H1 (cell line): ENCODE measurements around the gene VSIG10L2. TPM values are rescaled to one million over a fixed set of nuclear protein-coding genes. Genes with fewer than 3 reads are reported as not detected.
A peak's percentile ranks its signal among the peaks of the same experiment; 100 is the strongest.

Experiments
- CTCF ChIA-PET: fragments of 300-600 bp; sonication (Branson Sonifier 250); formaldehyde crosslinking; loops from one replicate; lab custom pipeline; 2021; ENCODE audit not compliant: partially characterized antibody; lab: Charles Lee
- POLR2A ChIA-PET: fragments of 300-600 bp; sonication (Branson Sonifier 250); formaldehyde crosslinking; loops from one replicate; lab custom pipeline; 2021; ENCODE audit warnings: inconsistent platforms; ENCODE audit not compliant: partially characterized antibody; lab: Charles Lee
- DNase-seq, 2 experiments: peaks; one replicate each; pipeline versions ENCODE4 v3.0.0 to v3.0.0-alpha.2; 2010 to 2022; ENCODE audit warnings: low spot score in 2 of 2, low read depth in 1 of 2, mixed read lengths in 1 of 2
- FAIRE-seq: peaks from 2 replicates; lab custom pipeline; 2011; peaks lifted over from hg19 to GRCh38; lab: Jason Lieb, UNC
- H2AFZ ChIP-seq: 2 replicates; pipeline ENCODE4 v1.8.1; 2012; ENCODE audit warnings: low read length, inconsistent platforms
- H2AK5ac ChIP-seq: 2 replicates; pipeline ENCODE4 v1.6.1; 2013; ENCODE audit warnings: low read depth, low read length
- H2BK120ac ChIP-seq: replicated peaks from 2 replicates; pipeline ENCODE3; 2013; ENCODE audit warnings: low read depth, low read length, inconsistent platforms
- H2BK12ac ChIP-seq: 2 replicates; pipeline ENCODE4 v1.6.1; 2013; ENCODE audit warnings: low read depth, low read length
- H2BK15ac ChIP-seq: 2 replicates; pipeline ENCODE4 v1.6.1; 2013; ENCODE audit warnings: low read length
- H2BK20ac ChIP-seq: 2 replicates; pipeline ENCODE4 v1.6.1; 2013; ENCODE audit warnings: low read length
- H2BK5ac ChIP-seq: 2 replicates; pipeline ENCODE4 v1.6.1; 2013; ENCODE audit warnings: low read depth, low read length
- H3K14ac ChIP-seq: 2 replicates; pipeline ENCODE4 v1.6.1; 2013; ENCODE audit warnings: inconsistent platforms; ENCODE audit not compliant: insufficient read length
- H3K18ac ChIP-seq: 2 replicates; pipeline ENCODE4 v1.6.1; 2013; ENCODE audit warnings: low read length; ENCODE audit errors: extremely low read depth
- H3K23ac ChIP-seq: 2 replicates; pipeline ENCODE4 v1.6.1; 2013; ENCODE audit warnings: inconsistent platforms; ENCODE audit not compliant: insufficient read length
- H3K23me2 ChIP-seq: 2 replicates; pipeline ENCODE4 v1.6.1; 2013; ENCODE audit warnings: low read depth, low read length
- H3K27ac ChIP-seq: 2 replicates; pipeline ENCODE4 v1.6.1; 2011; ENCODE audit warnings: low read depth, low read length, inconsistent platforms
- H3K27me3 ChIP-seq, 4 experiments: replicated peaks in 1 of 4; 1 replicate in 1 of 4; 2 replicates in 3 of 4; pipeline versions ENCODE4 v1.6.1 to v1.8.1; 2011 to 2013; ENCODE audit warnings: low read length in 3 of 4, mild to moderate bottlenecking in 3 of 4, inconsistent platforms in 2 of 4, mixed read lengths in 2 of 4, moderate library complexity in 1 of 4; ENCODE audit not compliant: control insufficient read depth in 3 of 4, insufficient read depth in 3 of 4; ENCODE audit errors: extremely low read depth in 1 of 4
- H3K36me3 ChIP-seq, 4 experiments: 2 replicates each; pipeline versions ENCODE4 v1.6.1 to v1.8.1; 2011 to 2013; ENCODE audit warnings: mild to moderate bottlenecking in 4 of 4, low read length in 3 of 4, moderate library complexity in 2 of 4, control low read depth in 1 of 4, inconsistent platforms in 1 of 4; ENCODE audit not compliant: insufficient read depth in 4 of 4, control insufficient read depth in 2 of 4
- H3K4ac ChIP-seq: replicated peaks from 2 replicates; pipeline ENCODE3; 2013; ENCODE audit warnings: low read length, low read depth, mixed read lengths, inconsistent platforms; ENCODE audit not compliant: insufficient read length
- H3K4me1 ChIP-seq, 4 experiments: replicated peaks in 1 of 4; 1 replicate in 1 of 4; 2 replicates in 3 of 4; pipeline versions ENCODE4 v1.6.1 to v1.8.1; 2011 to 2013; ENCODE audit warnings: low read length in 3 of 4, inconsistent platforms in 2 of 4, mixed read lengths in 1 of 4; ENCODE audit not compliant: insufficient read depth in 4 of 4, control insufficient read depth in 3 of 4
- H3K4me2 ChIP-seq, 2 experiments: 2 replicates each; pipeline versions ENCODE4 v1.6.1 to v1.8.1; 2011 to 2013; ENCODE audit warnings: low read depth in 2 of 2, low read length in 2 of 2, control low read depth in 1 of 2, inconsistent platforms in 1 of 2, mild to moderate bottlenecking in 1 of 2; ENCODE audit not compliant: insufficient read depth in 1 of 2
- H3K4me3 ChIP-seq, 4 experiments: fragments of 200-600, 300-600 bp in 1 of 4; sonication (generic), shearing (Covaris generic), sonication (Bioruptor Twin) in 1 of 4; 2 replicates each; pipeline versions ENCODE4 v1.5.1 to v1.8.1; 2011 to 2016; ENCODE audit warnings: low read length in 4 of 4, low read depth in 3 of 4, control low read depth in 2 of 4, inconsistent platforms in 2 of 4, mild to moderate bottlenecking in 2 of 4, mixed read lengths in 1 of 4, moderate library complexity in 1 of 4; ENCODE audit not compliant: insufficient read depth in 2 of 4; ENCODE audit errors: extremely low read depth in 1 of 4
- H3K56ac ChIP-seq: replicated peaks from 2 replicates; pipeline ENCODE3; 2013; ENCODE audit warnings: low read depth, mild to moderate bottlenecking, mixed read lengths, low read length, inconsistent platforms; ENCODE audit not compliant: insufficient read length
- H3K79me1 ChIP-seq: 2 replicates; pipeline ENCODE4 v1.6.1; 2013; ENCODE audit warnings: low read depth, low read length, control low read depth
- H3K79me2 ChIP-seq, 2 experiments: 2 replicates each; pipeline versions ENCODE4 v1.6.1 to v1.8.1; 2012 to 2013; ENCODE audit warnings: low read length in 2 of 2, mild to moderate bottlenecking in 2 of 2, inconsistent platforms in 1 of 2; ENCODE audit not compliant: insufficient read depth in 2 of 2, control insufficient read depth in 1 of 2
- H3K9ac ChIP-seq, 4 experiments: replicated peaks in 1 of 4; 1 replicate in 1 of 4; 2 replicates in 3 of 4; pipeline versions ENCODE4 v1.6.1 to v1.8.1; 2011 to 2013; ENCODE audit warnings: low read depth in 3 of 4, low read length in 3 of 4, control low read depth in 2 of 4, mild to moderate bottlenecking in 2 of 4, moderate library complexity in 2 of 4, inconsistent platforms in 1 of 4; ENCODE audit errors: extremely low read depth in 1 of 4
- H3K9me3 ChIP-seq, 2 experiments: 2 replicates each; pipeline versions ENCODE4 v1.6.1 to v1.8.1; 2012 to 2013; ENCODE audit warnings: mild to moderate bottlenecking in 2 of 2, moderate library complexity in 2 of 2, control low read depth in 1 of 2, inconsistent platforms in 1 of 2, low read depth in 1 of 2, low read length in 1 of 2, mixed read lengths in 1 of 2; ENCODE audit not compliant: insufficient read depth in 2 of 2
- H4K20me1 ChIP-seq, 2 experiments: replicated peaks in 1 of 2; 2 replicates each; pipeline versions ENCODE3 to v1.8.1; 2011 to 2013; ENCODE audit warnings: inconsistent platforms in 2 of 2, low read length in 2 of 2, mild to moderate bottlenecking in 1 of 2; ENCODE audit not compliant: insufficient read depth in 2 of 2, control insufficient read depth in 1 of 2
- H4K5ac ChIP-seq: 2 replicates; pipeline ENCODE4 v1.6.1; 2013; ENCODE audit warnings: low read length, low read depth, mixed read lengths, inconsistent platforms; ENCODE audit not compliant: insufficient read length
- H4K8ac ChIP-seq: 2 replicates; pipeline ENCODE4 v1.8.0; 2013; ENCODE audit warnings: mild to moderate bottlenecking, moderate library complexity, low read length, inconsistent platforms; ENCODE audit not compliant: insufficient read depth; ENCODE audit errors: extremely low read depth
- H4K91ac ChIP-seq: replicated peaks from 2 replicates; pipeline ENCODE3; 2013; ENCODE audit warnings: low read length, mixed read lengths, inconsistent platforms; ENCODE audit not compliant: insufficient read length
- CEBPB ChIP-seq: IDR thresholded peaks from 2 replicates; pipeline ENCODE4 v1.6.1; 2012; ENCODE audit warnings: low read depth, low read length
- CHD1 ChIP-seq: IDR thresholded peaks from 2 replicates; pipeline ENCODE4 v1.6.1; 2012; ENCODE audit warnings: low read depth, low read length, improper control_type of control experiment
- CHD2 ChIP-seq: IDR thresholded peaks from 2 replicates; pipeline ENCODE4 v1.6.1; 2012; ENCODE audit warnings: low read length, improper control_type of control experiment
- EZH2 ChIP-seq: fragments of 200-600 bp; sonication (generic); IDR thresholded peaks from 2 replicates; pipeline ENCODE4 v1.7.1; 2012; ENCODE audit warnings: low read depth, mild to moderate bottlenecking, moderate library complexity, low read length, inconsistent platforms; ENCODE audit not compliant: severe bottlenecking
- POU5F1 ChIP-seq: IDR thresholded peaks from 2 replicates; pipeline ENCODE4 v1.6.1; 2011; ENCODE audit warnings: low read depth, mild to moderate bottlenecking, low read length, moderate library complexity
- SRF ChIP-seq: IDR thresholded peaks from 2 replicates; pipeline ENCODE4 v1.6.1; 2011; ENCODE audit warnings: mild to moderate bottlenecking, low read depth, low read length, moderate library complexity
- SUZ12 ChIP-seq: fragments of 200-600 bp; sonication (generic); IDR thresholded peaks from 2 replicates; pipeline ENCODE4 v1.6.1; 2012; ENCODE audit warnings: mild to moderate bottlenecking, inconsistent platforms, low read length, moderate library complexity, mixed read lengths
- TAF7 ChIP-seq: optimal IDR thresholded peaks from 2 replicates; pipeline ENCODE3; 2011; ENCODE audit warnings: low read depth, mild to moderate bottlenecking, inconsistent platforms, low read length, moderate library complexity, borderline replicate concordance
- ZNF274 ChIP-seq: IDR thresholded peaks from 2 replicates; pipeline ENCODE4 v1.7.0; 2012; ENCODE audit warnings: low read length, borderline replicate concordance; ENCODE audit errors: extremely low read depth
- WGBS, 2 experiments: shearing (Covaris generic) in 1 of 2; methylation state at CpG; one replicate each; pipeline versions ENCODE4 v1.1.6 to v1.1.7; 2013 to 2015; ENCODE audit warnings: low lambda C conversion rate in 2 of 2, mixed read lengths in 2 of 2, inconsistent platforms in 1 of 2, low coverage in 1 of 2, missing lambda C conversion rate in 1 of 2; ENCODE audit not compliant: insufficient replicate concordance in 2 of 2, insufficient coverage in 1 of 2, insufficient read length in 1 of 2; ENCODE audit errors: extremely low coverage in 1 of 2, missing lambda C conversion rate in 1 of 2; 5-methylcytosine and 5-hydroxymethylcytosine counted together
- polyA plus RNA-seq, 7 experiments: library from polyadenylated mRNA; depleted of rRNA in 3 of 7; stranded (reverse) in 5 of 7; unstranded in 2 of 7; fragments of >200 nt in 5 of 7; fragments of 200-250 nt in 2 of 7; gene quantifications; 1 replicate in 5 of 7; 2 replicates in 1 of 7; 4 replicates in 1 of 7; pipeline versions ENCODE4 v1.2.1 to v1.2.3, GENCODE V29; 2011 to 2013; ENCODE audit warnings: missing spikeins in 2 of 7, mixed read lengths in 2 of 7
- total RNA-seq: library from RNA; stranded (reverse); fragmentation: NEBNext Ultra II Directional; extraction: Animal tissue kit (Norgen Biotek cat#: 25700); gene quantifications from 2 replicates; pipeline ENCODE4 v1.2.1, GENCODE V29; 2021

Gene VSIG10L2
- total and polyA plus RNA-seq, 2 of the 8 experiments (the other 6 are each of a cell fraction or from before 2014, with no cell fraction given), result not detected

- Histone ChIP-seq H2BK5ac (no peak overlapping the region), H3K4me3 (no peak overlapping the region), H3K9ac (no peak overlapping the region), H3K79me1 (no peaks in the 10 kb centered on the region), H3K4me2 (no peak overlapping the region), H3K27ac (no peak overlapping the region), H2BK120ac (no peak overlapping the region), H3K23ac (no peak overlapping the region), H4K20me1 (no peaks in the 10 kb centered on the region), H2AK5ac (no peak overlapping the region), H4K91ac (no peak overlapping the region), H3K36me3 (no peaks in the 10 kb centered on the region), H2BK12ac (no peak overlapping the region), H2AFZ (no peak overlapping the region), H3K9me3 (no peaks in the 10 kb centered on the region), H3K27me3 (peaks cover 0 to 6% (median 2%) of the 10 kb centered on the region in 4 experiments; a peak in 2 of 7 replicates), H3K4ac (no peak overlapping the region), H3K79me2 (no peaks in the 10 kb centered on the region), H3K4me1 (peaks cover 6 to 14% (median 11%) of the 10 kb centered on the region in 4 experiments), H4K8ac (no peak overlapping the region), H3K23me2 (no peaks in the 10 kb centered on the region), H3K14ac (no peak overlapping the region), H3K56ac (no peak overlapping the region), H2BK20ac (no peak overlapping the region), H2BK15ac (no peak overlapping the region), H4K5ac (no peak overlapping the region), H3K18ac (no peak overlapping the region)
- no peak for FAIRE-seq
- ChIA-PET CTCF (interaction anchor here (1.0 to 3.2 kb wide), 4 partner anchors 10 to 258 kb away, joined by 3 to 10 read pairs (median 8); no protein-coding TSS in a partner anchor), POLR2A (interaction anchor here (0.6 to 1.4 kb wide), 3 partner anchors 11 to 347 kb away, joined by 3 read pairs; no protein-coding TSS in a partner anchor)
- WGBS, 2 experiments, result 85% methylated on average over 12 of the region's 12 CpGs; no CpG with 5 or more reads in 1 of the 2 experiments
- DNase-seq, result peak in 1 of 2 experiments; percentile 33
- TF ChIP-seq CEBPB, result no peak
- TF ChIP-seq EZH2, result no peak
- TF ChIP-seq TAF7, result no peak
- no peak for TF ChIP-seq SRF
- no peak for TF ChIP-seq POU5F1
- TF ChIP-seq CHD1, result no peak
- no peak for TF ChIP-seq CHD2
- TF ChIP-seq ZNF274, result no peak
- TF ChIP-seq SUZ12, result no peak
These were observed 10.1 kb upstream of the VSIG10L2 start for GRCh38 chr11:125935618-125936199.
